Measurements from ENCODE around the gene C13orf42.

GRCh38 chr13:51101636-51102235, 9.3 kb downstream of the C13orf42 start:
- no peak for TF ChIP-seq CTCF (IDR thresholded peaks at IDR 0.05)
- no peak for TF ChIP-seq POLR2A (IDR thresholded peaks at IDR 0.05)
